Esophagus muscularis mucosa (tissue), 4 donors: ENCODE data around the gene GPR85.
A peak's percentile ranks its signal among the peaks of the same experiment; 100 is the strongest.

Source experiments
- CTCF ChIP-seq, 3 experiments: fragments of 200-600 bp in 2 of 3; fragments of 450-650 bp in 1 of 3; sonication (generic) in 2 of 3; IDR thresholded peaks; one replicate each; pipeline ENCODE4 v1.5.1; 2017 to 2019; ENCODE audit warnings: antibody characterized with exemption in 3 of 3, mild to moderate bottlenecking in 2 of 3, moderate library complexity in 1 of 3
- EP300 ChIP-seq: sonication (generic); formaldehyde crosslinking; IDR thresholded peaks from one replicate; pipeline ENCODE4 v1.6.1; 2017; ENCODE audit warnings: antibody characterized with exemption
- POLR2A ChIP-seq: fragments of 450-650 bp; IDR thresholded peaks from one replicate; pipeline ENCODE4 v1.6.1; 2017; ENCODE audit warnings: antibody characterized with exemption, moderate library complexity, mild to moderate bottlenecking, low read depth
- POLR2AphosphoS5 ChIP-seq, 2 donors: sonication (generic); formaldehyde crosslinking; IDR thresholded peaks; one replicate each; pipeline ENCODE4 v1.6.1; 2017; ENCODE audit warnings: antibody characterized with exemption in 2 of 2

- TF ChIP-seq CTCF (IDR thresholded peaks at IDR 0.05) (no peak), POLR2A (peak; percentile 71), POLR2AphosphoS5 (IDR thresholded peaks at IDR 0.05) (peak; percentile 98 to 99), EP300 (no peak)
These were observed 31.7 kb upstream of the GPR85 start, which contains the start of gene SMIM30 for GRCh38 chr7:113118074-113118959.
